ENCODE measurements around the gene COMMD1.

DNA sequence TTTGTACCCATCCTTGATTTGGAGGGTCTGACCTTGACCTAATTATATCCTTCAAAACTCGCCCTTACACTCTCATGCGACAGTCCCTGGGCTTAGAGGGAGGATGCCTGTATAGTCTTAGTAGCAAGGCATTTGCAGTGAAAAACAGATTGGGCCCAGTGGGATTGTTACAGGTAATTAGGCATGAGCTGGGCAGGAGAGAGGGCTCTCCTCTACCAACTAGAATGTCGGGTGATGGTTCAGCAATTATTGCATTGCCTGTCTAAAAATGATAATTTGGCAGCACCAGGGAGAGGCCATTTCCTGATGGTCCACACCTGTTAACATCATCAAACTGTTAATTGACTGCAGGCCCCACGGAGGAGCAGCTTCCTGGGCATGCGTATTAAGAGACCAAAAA, 32.4 kb downstream of the COMMD1 start:
- TF ChIP-seq, protein P1, sequence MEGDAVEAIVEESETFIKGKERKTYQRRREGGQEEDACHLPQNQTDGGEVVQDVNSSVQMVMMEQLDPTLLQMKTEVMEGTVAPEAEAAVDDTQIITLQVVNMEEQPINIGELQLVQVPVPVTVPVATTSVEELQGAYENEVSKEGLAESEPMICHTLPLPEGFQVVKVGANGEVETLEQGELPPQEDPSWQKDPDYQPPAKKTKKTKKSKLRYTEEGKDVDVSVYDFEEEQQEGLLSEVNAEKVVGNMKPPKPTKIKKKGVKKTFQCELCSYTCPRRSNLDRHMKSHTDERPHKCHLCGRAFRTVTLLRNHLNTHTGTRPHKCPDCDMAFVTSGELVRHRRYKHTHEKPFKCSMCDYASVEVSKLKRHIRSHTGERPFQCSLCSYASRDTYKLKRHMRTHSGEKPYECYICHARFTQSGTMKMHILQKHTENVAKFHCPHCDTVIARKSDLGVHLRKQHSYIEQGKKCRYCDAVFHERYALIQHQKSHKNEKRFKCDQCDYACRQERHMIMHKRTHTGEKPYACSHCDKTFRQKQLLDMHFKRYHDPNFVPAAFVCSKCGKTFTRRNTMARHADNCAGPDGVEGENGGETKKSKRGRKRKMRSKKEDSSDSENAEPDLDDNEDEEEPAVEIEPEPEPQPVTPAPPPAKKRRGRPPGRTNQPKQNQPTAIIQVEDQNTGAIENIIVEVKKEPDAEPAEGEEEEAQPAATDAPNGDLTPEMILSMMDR (conservative IDR thresholded peaks at IDR 0.05 in 1 of 2, IDR thresholded peaks at IDR 0.05 in 1 of 2; ENCODE audit: low read depth in 1 of 2, low read length in 2 of 2): no peak
- no peak for TF ChIP-seq EZH2 (IDR thresholded peaks at IDR 0.05; ENCODE audit: low read length, missing control alignments)
